Measurements from ENCODE around the gene CCDC24.

The CCDC24 gene

DNA sequence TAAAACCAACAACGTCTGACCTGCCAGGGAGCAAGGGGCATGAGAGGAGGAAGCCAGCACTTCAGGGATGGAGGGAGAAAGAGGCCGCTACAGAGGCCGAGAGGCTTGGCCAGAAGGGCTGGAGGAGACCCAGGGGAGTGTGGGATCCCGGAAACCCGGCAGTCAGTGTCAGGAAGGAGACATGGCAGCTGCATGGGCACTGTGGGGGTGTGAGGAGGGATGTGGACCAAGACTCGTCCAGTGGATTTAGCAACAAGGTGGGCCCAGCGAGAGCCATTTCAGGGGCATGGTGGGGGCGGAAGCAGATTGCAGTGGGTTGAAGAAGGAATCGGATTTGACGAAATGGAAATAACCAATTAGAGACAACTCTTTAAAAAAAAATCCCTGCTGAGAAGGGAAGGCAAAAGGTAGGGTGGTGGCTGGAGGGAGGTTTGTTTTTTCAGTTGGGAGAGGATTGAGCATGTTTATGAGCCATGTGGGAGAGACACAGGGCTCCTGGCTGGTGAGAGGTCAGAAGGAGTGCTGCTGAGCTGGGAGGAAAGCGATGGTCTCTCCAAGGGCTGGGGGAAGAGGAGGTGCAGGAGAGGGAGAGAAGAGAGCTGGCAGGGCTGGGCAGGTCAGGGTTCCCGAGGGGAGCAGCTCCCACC is 8.0 kb upstream of the CCDC24 start:
- TF ChIP-seq, protein P1, sequence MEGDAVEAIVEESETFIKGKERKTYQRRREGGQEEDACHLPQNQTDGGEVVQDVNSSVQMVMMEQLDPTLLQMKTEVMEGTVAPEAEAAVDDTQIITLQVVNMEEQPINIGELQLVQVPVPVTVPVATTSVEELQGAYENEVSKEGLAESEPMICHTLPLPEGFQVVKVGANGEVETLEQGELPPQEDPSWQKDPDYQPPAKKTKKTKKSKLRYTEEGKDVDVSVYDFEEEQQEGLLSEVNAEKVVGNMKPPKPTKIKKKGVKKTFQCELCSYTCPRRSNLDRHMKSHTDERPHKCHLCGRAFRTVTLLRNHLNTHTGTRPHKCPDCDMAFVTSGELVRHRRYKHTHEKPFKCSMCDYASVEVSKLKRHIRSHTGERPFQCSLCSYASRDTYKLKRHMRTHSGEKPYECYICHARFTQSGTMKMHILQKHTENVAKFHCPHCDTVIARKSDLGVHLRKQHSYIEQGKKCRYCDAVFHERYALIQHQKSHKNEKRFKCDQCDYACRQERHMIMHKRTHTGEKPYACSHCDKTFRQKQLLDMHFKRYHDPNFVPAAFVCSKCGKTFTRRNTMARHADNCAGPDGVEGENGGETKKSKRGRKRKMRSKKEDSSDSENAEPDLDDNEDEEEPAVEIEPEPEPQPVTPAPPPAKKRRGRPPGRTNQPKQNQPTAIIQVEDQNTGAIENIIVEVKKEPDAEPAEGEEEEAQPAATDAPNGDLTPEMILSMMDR (IDR thresholded peaks at IDR 0.05; ENCODE audit: insufficient read depth, low read depth, low read length, missing control alignments) = no peak
- DNase-seq (ENCODE audit: low read depth) = no peak
- H3K4me3 ChIP-seq (ENCODE audit: low read depth, low read length) = no peak overlapping the region

DNA sequence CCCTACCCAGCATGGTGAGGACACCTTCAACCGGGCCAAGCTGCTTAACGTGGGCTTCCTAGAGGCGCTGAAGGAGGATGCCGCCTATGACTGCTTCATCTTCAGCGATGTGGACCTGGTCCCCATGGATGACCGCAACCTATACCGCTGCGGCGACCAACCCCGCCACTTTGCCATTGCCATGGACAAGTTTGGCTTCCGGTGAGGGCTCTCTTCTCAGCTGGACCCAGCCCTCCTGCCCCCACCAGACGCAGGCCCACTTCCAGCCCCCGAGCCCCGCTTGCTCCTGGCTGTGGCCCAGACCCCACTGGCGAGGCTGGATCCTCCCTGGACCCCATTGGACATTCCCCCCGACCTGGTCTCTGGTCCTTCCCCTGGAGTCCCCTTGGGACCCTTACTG is 6.5 kb upstream of the CCDC24 start:
- TF ChIP-seq, protein P1 (IDR thresholded peaks at IDR 0.05; ENCODE audit: insufficient read depth, low read depth, low read length, missing control alignments) = no peak
- DNase-seq (ENCODE audit: low read depth) = no peak
- no peak overlapping the region for H3K4me3 ChIP-seq (ENCODE audit: low read depth, low read length)

DNA sequence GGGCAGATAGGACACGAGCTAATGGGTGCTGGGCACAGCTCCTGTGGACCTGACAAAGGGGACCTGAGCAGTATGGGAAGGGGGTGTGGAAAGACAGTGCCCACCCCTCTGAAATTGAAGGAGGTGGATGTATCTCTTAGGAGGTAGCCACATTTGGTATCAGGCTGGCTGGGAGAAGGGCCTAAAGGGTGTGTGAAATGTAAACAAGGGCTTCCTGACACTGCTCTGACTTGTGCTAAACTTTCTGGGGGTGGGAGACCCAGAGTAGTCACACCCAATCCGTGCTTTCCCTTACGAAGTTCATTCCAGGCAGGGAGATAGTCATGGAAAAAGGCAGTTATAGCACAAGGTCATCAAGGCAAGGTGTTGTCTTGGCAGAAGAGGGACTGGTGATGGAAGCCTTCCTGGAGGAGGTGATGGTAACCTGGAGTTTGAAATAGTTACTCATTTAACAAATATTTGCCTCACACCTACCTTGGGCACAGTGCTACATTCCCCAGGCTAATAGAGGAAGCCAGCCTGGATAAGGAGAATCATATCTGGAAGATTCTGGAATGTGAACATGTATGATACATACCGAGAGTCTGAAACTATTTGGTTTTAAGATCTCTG is 5.3 kb upstream of the CCDC24 start:
- DNase-seq (ENCODE audit: low read depth) = no peak
- TF ChIP-seq, protein P1 (IDR thresholded peaks at IDR 0.05; ENCODE audit: insufficient read depth, low read depth, low read length, missing control alignments) = no peak
- H3K4me3 ChIP-seq (ENCODE audit: low read depth, low read length) = no peak overlapping the region

DNA sequence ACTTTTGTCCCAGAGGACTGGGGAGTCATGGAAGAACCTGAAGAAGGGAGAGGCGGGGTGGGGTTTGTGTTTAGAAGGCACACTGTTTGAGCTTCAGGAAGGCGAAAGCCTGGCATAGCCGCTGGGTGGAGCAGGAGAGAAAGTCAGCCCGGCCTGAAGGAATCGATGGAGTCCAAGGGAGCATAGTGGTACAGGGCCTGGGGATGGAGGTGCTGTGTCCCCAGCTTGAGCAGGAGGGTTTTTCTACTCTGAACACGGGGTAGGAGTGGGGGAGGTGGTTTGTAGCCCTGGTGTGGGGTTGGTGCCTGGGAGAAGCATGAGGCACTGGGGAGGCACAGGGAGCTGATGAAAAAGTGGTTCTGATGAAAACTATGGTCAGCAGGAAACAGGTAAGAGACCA is 4.7 kb upstream of the CCDC24 start:
- no peak overlapping the region for H3K4me3 ChIP-seq (ENCODE audit: low read depth, low read length)
- DNase-seq (ENCODE audit: low read depth) = no peak
- TF ChIP-seq, protein P1 (IDR thresholded peaks at IDR 0.05; ENCODE audit: insufficient read depth, low read depth, low read length, missing control alignments) = no peak

GRCh38 chr1:43987159-43987902 is 4.1 kb upstream of the CCDC24 start:
- TF ChIP-seq, protein P1 (IDR thresholded peaks at IDR 0.05; ENCODE audit: insufficient read depth, low read depth, low read length, missing control alignments) = no peak
- H3K4me3 ChIP-seq (ENCODE audit: low read depth, low read length) = no peak overlapping the region
- no peak for DNase-seq (ENCODE audit: low read depth)

GRCh38 chr1:43990271-43991199 is 864 bp upstream of the CCDC24 start:
- TF ChIP-seq, protein P1 (IDR thresholded peaks at IDR 0.05; ENCODE audit: insufficient read depth, low read depth, low read length, missing control alignments) = no peak
- peak overlapping the region; percentile 62 for H3K4me3 ChIP-seq (ENCODE audit: low read depth, low read length)
- no peak for DNase-seq (ENCODE audit: low read depth)
